Fibroblast of skin of right biceps (primary cell): ENCODE measurements around the gene DPP10.
"Not testable (repeated sequence)": the region's sequence is repeated elsewhere in the genome, so short reads cannot be mapped to it uniquely, and the experiment has no call there.

Source experiments
- DNase-seq: peaks from one replicate; pipeline ENCODE4 v3.0.0-alpha.2; 2013

Gene DPP10

GRCh38 chr2:115034801-115035200, 592.4 kb downstream of the DPP10 start:
- DNase-seq: no peak

GRCh38 chr2:115036818-115037217, 594.4 kb downstream of the DPP10 start:
- DNase-seq: no peak

- no peak for DNase-seq
Observed at GRCh38 chr2:115057473-115057872, 615.0 kb downstream of the DPP10 start.

GRCh38 chr2:115070002-115070401, 627.6 kb downstream of the DPP10 start:
- DNase-seq: no peak

GRCh38 chr2:115071534-115071933, 629.1 kb downstream of the DPP10 start:
- DNase-seq: no peak

- no peak for DNase-seq
Observed at GRCh38 chr2:115075800-115076199, 633.4 kb downstream of the DPP10 start.

- no peak for DNase-seq
Observed at GRCh38 chr2:115077626-115078025, 635.2 kb downstream of the DPP10 start.

GRCh38 chr2:115083225-115083624, 640.8 kb downstream of the DPP10 start:
- no peak for DNase-seq

GRCh38 chr2:115083711-115084110, 641.3 kb downstream of the DPP10 start:
- no peak for DNase-seq

- no peak for DNase-seq
Observed at GRCh38 chr2:115084446-115084845, 642.0 kb downstream of the DPP10 start.

- DNase-seq: not testable (repeated sequence)
Observed at GRCh38 chr2:115086051-115086620, 643.7 kb downstream of the DPP10 start.

- no peak for DNase-seq
Observed at GRCh38 chr2:115094441-115094840, 652.0 kb downstream of the DPP10 start.

- DNase-seq: no peak
Observed at GRCh38 chr2:115105966-115106365, 663.5 kb downstream of the DPP10 start.

GRCh38 chr2:115115135-115115534, 672.7 kb downstream of the DPP10 start:
- DNase-seq: no peak

- DNase-seq: no peak
Observed at GRCh38 chr2:115118306-115118705, 675.9 kb downstream of the DPP10 start.

- no peak for DNase-seq
Observed at GRCh38 chr2:115119086-115119485, 676.6 kb downstream of the DPP10 start.

- no peak for DNase-seq
Observed at GRCh38 chr2:115122701-115123100, 680.3 kb downstream of the DPP10 start.

GRCh38 chr2:115124817-115125216, 682.4 kb downstream of the DPP10 start:
- no peak for DNase-seq

- DNase-seq: no peak
Observed at GRCh38 chr2:115129536-115129935, 687.1 kb downstream of the DPP10 start.

GRCh38 chr2:115160531-115161080, 718.2 kb downstream of the DPP10 start:
- no peak for DNase-seq

GRCh38 chr2:115161081-115161770, 718.8 kb downstream of the DPP10 start:
- DNase-seq: no peak

GRCh38 chr2:115161771-115162493, 719.5 kb downstream of the DPP10 start:
- no peak for DNase-seq

- no peak for DNase-seq
Observed at GRCh38 chr2:115162494-115163293, 720.3 kb downstream of the DPP10 start.
